Measurements from ENCODE around the gene RNF157. TPM values are rescaled to one million over a fixed set of nuclear protein-coding genes. Genes with fewer than 3 reads are reported as not detected.

The RNF157 gene
- polyA plus RNA-seq, 1 experiment, result 1.6 TPM

GRCh38 chr17:76204277-76204676 lies 36.0 kb downstream of the RNF157 start:
- TF ChIP-seq CTCF (IDR thresholded peaks at IDR 0.05; ENCODE audit: low read depth, low read length), result no peak
- ChIA-PET CTCF (interaction anchor here (0.7 kb wide), 1 partner anchor 75 kb away, joined by 3 read pairs; no protein-coding TSS in a partner anchor), POLR2A (no interaction called here)
- no peak overlapping the region for H3K27ac ChIP-seq (ENCODE audit: low read depth, low read length)
- no peaks in the 10 kb centered on the region for H3K27me3 ChIP-seq (ENCODE audit: control insufficient read depth, insufficient read depth, low read length)
- H3K4me3 ChIP-seq (ENCODE audit: low read depth, low read length), result no peak overlapping the region
- DNase-seq (ENCODE audit: low read depth, low spot score), result peak; percentile 39
- H3K9me3 ChIP-seq (ENCODE audit: control insufficient read depth, insufficient read depth, low read length), result no peaks in the 10 kb centered on the region; the same call in 1 of the 2 replicates

- CTCF ChIA-PET, result interaction anchor here (1.7 kb wide), 1 partner anchor 18 kb away, joined by 9 read pairs; no protein-coding TSS in a partner anchor
- POLR2A ChIA-PET, result no interaction called here
These were observed 39.9 kb downstream of the RNF157 start for GRCh38 chr17:76200354-76200753.

GRCh38 chr17:76199469-76199868 lies 40.8 kb downstream of the RNF157 start:
- ChIA-PET CTCF (interaction anchor here (2.7 kb wide), 1 partner anchor 18 kb away, joined by 10 read pairs; no protein-coding TSS in a partner anchor), POLR2A (no interaction called here)
- H3K27me3 ChIP-seq (ENCODE audit: control insufficient read depth, insufficient read depth, low read length), result peaks cover 4% of the 10 kb centered on the region
- no peak for TF ChIP-seq CTCF (IDR thresholded peaks at IDR 0.05; ENCODE audit: low read depth, low read length)
- no peaks in the 10 kb centered on the region; the same call in 1 of the 2 replicates for H3K9me3 ChIP-seq (ENCODE audit: control insufficient read depth, insufficient read depth, low read length)
- no peak for DNase-seq (ENCODE audit: low read depth, low spot score)
- H3K4me3 ChIP-seq (ENCODE audit: low read depth, low read length), result no peak overlapping the region
- no peak overlapping the region for H3K27ac ChIP-seq (ENCODE audit: low read depth, low read length)

More at GRCh38 chr17:76200354-76200753, 39.9 kb downstream of the RNF157 start:
- Histone ChIP-seq H3K27me3 (ENCODE audit: control insufficient read depth, insufficient read depth, low read length) (peaks cover 4% of the 10 kb centered on the region), H3K27ac (ENCODE audit: low read depth, low read length) (no peak overlapping the region), H3K4me3 (ENCODE audit: low read depth, low read length) (no peak overlapping the region), H3K9me3 (ENCODE audit: control insufficient read depth, insufficient read depth, low read length) (no peaks in the 10 kb centered on the region; the same call in 1 of the 2 replicates)
- DNase-seq (ENCODE audit: low read depth, low spot score), result no peak
- no peak for TF ChIP-seq CTCF (IDR thresholded peaks at IDR 0.05; ENCODE audit: low read depth, low read length)

GRCh38 chr17:76198702-76199101 lies 41.6 kb downstream of the RNF157 start:
- ChIA-PET CTCF (interaction anchor here (2.7 kb wide), 1 partner anchor 17 kb away, joined by 10 read pairs; no protein-coding TSS in a partner anchor), POLR2A (no interaction called here)
- Histone ChIP-seq H3K27ac (ENCODE audit: low read depth, low read length) (no peak overlapping the region), H3K4me3 (ENCODE audit: low read depth, low read length) (no peak overlapping the region), H3K9me3 (ENCODE audit: control insufficient read depth, insufficient read depth, low read length) (no peaks in the 10 kb centered on the region; the same call in 1 of the 2 replicates), H3K27me3 (ENCODE audit: control insufficient read depth, insufficient read depth, low read length) (peaks cover 4% of the 10 kb centered on the region)
- no peak for TF ChIP-seq CTCF (IDR thresholded peaks at IDR 0.05; ENCODE audit: low read depth, low read length)
- no peak for DNase-seq (ENCODE audit: low read depth, low spot score)

GRCh38 chr17:76197911-76198310 lies 42.4 kb downstream of the RNF157 start:
- POLR2A ChIA-PET, result no interaction called here
- Histone ChIP-seq H3K4me3 (ENCODE audit: low read depth, low read length) (no peak overlapping the region), H3K27ac (ENCODE audit: low read depth, low read length) (no peak overlapping the region), H3K27me3 (ENCODE audit: control insufficient read depth, insufficient read depth, low read length) (peaks cover 4% of the 10 kb centered on the region), H3K9me3 (ENCODE audit: control insufficient read depth, insufficient read depth, low read length) (no peaks in the 10 kb centered on the region; the same call in 1 of the 2 replicates)
- CTCF ChIA-PET, result interaction anchor here (2.7 kb wide), 1 partner anchor 16 kb away, joined by 10 read pairs; no protein-coding TSS in a partner anchor
- no peak for DNase-seq (ENCODE audit: low read depth, low spot score)
- no peak for TF ChIP-seq CTCF (IDR thresholded peaks at IDR 0.05; ENCODE audit: low read depth, low read length)
